Activated CD8-positive, alpha-beta T cell treated with anti-CD3 and anti-CD28 coated beads, Interleukin-2, amount 10 ng/mL, durations not matched to agents 7 days and 5 days (primary cell): ENCODE measurements around the gene BSN. TPM values are rescaled to one million over a fixed set of nuclear protein-coding genes. Genes with fewer than 3 reads are reported as not detected.

ENCODE experiments used
- ATAC-seq: fragments of 150-1000 bp; cut with Tn5 transposase; one replicate; pipeline ENCODE4 v1.10.0; 2021; ENCODE audit warnings: moderate library complexity
- CTCF ChIA-PET: fragments of 350-600 bp; sonication (Branson Sonifier 250); formaldehyde crosslinking; loops from one replicate; lab custom pipeline; 2021; ENCODE audit warnings: antibody characterized with exemption; lab: Charles Lee
- POLR2A ChIA-PET: fragments of 350-600 bp; sonication (Branson Sonifier 250); formaldehyde crosslinking; loops from one replicate; lab custom pipeline; 2021; ENCODE audit warnings: antibody characterized with exemption; lab: Charles Lee
- DNase-seq: peaks from one replicate; pipeline ENCODE4 v3.0.0-alpha.2; 2020
- H3K27ac Mint-ChIP-seq: one replicate; pipeline ENCODE4 v1.8.0; 2021; ENCODE audit warnings: mild to moderate bottlenecking, mixed read lengths
- H3K27me3 Mint-ChIP-seq: one replicate; pipeline ENCODE4 v1.8.0; 2021; ENCODE audit warnings: low read depth, mixed read lengths
- H3K36me3 Mint-ChIP-seq: one replicate; pipeline ENCODE4 v1.8.0; 2021; ENCODE audit warnings: low read depth, mixed read lengths
- H3K4me1 Mint-ChIP-seq: one replicate; pipeline ENCODE4 v1.8.0; 2021; ENCODE audit warnings: low read depth, mixed read lengths
- H3K4me3 Mint-ChIP-seq: one replicate; pipeline ENCODE4 v1.8.0; 2021; ENCODE audit warnings: mild to moderate bottlenecking, mixed read lengths
- H3K9me3 Mint-ChIP-seq: one replicate; pipeline ENCODE4 v1.8.0; 2022; ENCODE audit warnings: mixed read lengths; ENCODE audit not compliant: insufficient read depth
- total RNA-seq, 2 experiments: library from RNA; stranded (reverse); gene quantifications; one replicate each; pipeline ENCODE4 v1.2.3, GENCODE V29; 2021

The BSN gene
- total RNA-seq, 2 experiments from 2014 or later, result 0.05 to 0.34 TPM

- CTCF ChIA-PET, result interaction anchor here (1.4 to 3.1 kb wide), 3 partner anchors 11 to 174 kb away, joined by 3 to 19 read pairs (median 4); no protein-coding TSS in a partner anchor
- H3K27ac Mint-ChIP-seq, result no peak overlapping the region
- no peaks in the 10 kb centered on the region for H3K9me3 Mint-ChIP-seq
- POLR2A ChIA-PET, result interaction anchor here (1.5 to 1.6 kb wide), 2 partner anchors 8 to 10 kb away, joined by 4 to 13 read pairs; partner anchors contain the start of gene GMPPB
- peaks cover 4% of the 10 kb centered on the region for H3K36me3 Mint-ChIP-seq
- no peak for DNase-seq
- no peak for ATAC-seq
- H3K4me1 Mint-ChIP-seq, result peaks cover 35% of the 10 kb centered on the region
- H3K4me3 Mint-ChIP-seq, result no peak overlapping the region
- H3K27me3 Mint-ChIP-seq, result no peaks in the 10 kb centered on the region
These were observed 159.2 kb downstream of the BSN start for GRCh38 chr3:49713336-49714105.

- no peak for ATAC-seq
- H3K27me3 Mint-ChIP-seq, result no peaks in the 10 kb centered on the region
- H3K27ac Mint-ChIP-seq, result no peak overlapping the region
These were observed 160.7 kb downstream of the BSN start for GRCh38 chr3:49714728-49715550.

GRCh38 chr3:49715611-49716121 lies 161.4 kb downstream of the BSN start:
- DNase-seq, result no peak
- ChIA-PET CTCF (no interaction called here), POLR2A (no interaction called here)
- no peak overlapping the region for H3K4me3 Mint-ChIP-seq
- H3K27ac Mint-ChIP-seq, result no peak overlapping the region
- H3K4me1 Mint-ChIP-seq, result peaks cover 52% of the 10 kb centered on the region
- no peaks in the 10 kb centered on the region for H3K27me3 Mint-ChIP-seq
- no peak for ATAC-seq
- peaks cover 14% of the 10 kb centered on the region for H3K36me3 Mint-ChIP-seq
- H3K9me3 Mint-ChIP-seq, result no peaks in the 10 kb centered on the region

More at GRCh38 chr3:49714728-49715550, 160.7 kb downstream of the BSN start:
- no peaks in the 10 kb centered on the region for H3K9me3 Mint-ChIP-seq
- H3K36me3 Mint-ChIP-seq, result peaks cover 9% of the 10 kb centered on the region
- DNase-seq, result no peak
- ChIA-PET POLR2A (interaction anchor here (0.6 kb wide), 1 partner anchor 14 kb away, joined by 3 read pairs; no protein-coding TSS in a partner anchor), CTCF (interaction anchor here (0.7 kb wide), 1 partner anchor 175 kb away, joined by 3 read pairs; no protein-coding TSS in a partner anchor)
- H3K4me3 Mint-ChIP-seq, result no peak overlapping the region
- peaks cover 47% of the 10 kb centered on the region for H3K4me1 Mint-ChIP-seq

- ChIA-PET CTCF (no interaction called here), POLR2A (no interaction called here)
- Mint-ChIP-seq H3K27me3 (no peaks in the 10 kb centered on the region), H3K27ac (no peak overlapping the region), H3K9me3 (no peaks in the 10 kb centered on the region), H3K36me3 (peaks cover 19% of the 10 kb centered on the region), H3K4me1 (peaks cover 47% of the 10 kb centered on the region), H3K4me3 (no peak overlapping the region)
- ATAC-seq, result no peak
- DNase-seq, result no peak
These were observed 161.9 kb downstream of the BSN start for GRCh38 chr3:49716169-49716568.

- Mint-ChIP-seq H3K27me3 (no peaks in the 10 kb centered on the region), H3K4me1 (peaks cover 41% of the 10 kb centered on the region), H3K4me3 (no peak overlapping the region), H3K9me3 (no peaks in the 10 kb centered on the region), H3K36me3 (peaks cover 22% of the 10 kb centered on the region), H3K27ac (no peak overlapping the region)
- CTCF ChIA-PET, result no interaction called here
- POLR2A ChIA-PET, result interaction anchor here (1.1 kb wide), 1 partner anchor 39 kb away, joined by 3 read pairs; no protein-coding TSS in a partner anchor
- ATAC-seq (no peak), DNase-seq (no peak)
These were observed 162.5 kb downstream of the BSN start for GRCh38 chr3:49716691-49717210.

GRCh38 chr3:49717211-49717958 lies 163.1 kb downstream of the BSN start:
- Mint-ChIP-seq H3K9me3 (no peaks in the 10 kb centered on the region), H3K4me1 (peaks cover 38% of the 10 kb centered on the region), H3K27me3 (no peaks in the 10 kb centered on the region), H3K27ac (no peak overlapping the region), H3K4me3 (no peak overlapping the region), H3K36me3 (peaks cover 28% of the 10 kb centered on the region)
- no peak for ATAC-seq
- no peak for DNase-seq
- ChIA-PET CTCF (no interaction called here), POLR2A (interaction anchor here (1.1 kb wide), 1 partner anchor 39 kb away, joined by 3 read pairs; no protein-coding TSS in a partner anchor)

GRCh38 chr3:49717959-49718857 lies 163.9 kb downstream of the BSN start:
- ATAC-seq (no peak), DNase-seq (no peak)
- Mint-ChIP-seq H3K27ac (peak overlapping the region; percentile 84), H3K4me1 (peaks cover 36% of the 10 kb centered on the region), H3K4me3 (peak overlapping the region; percentile 73), H3K9me3 (no peaks in the 10 kb centered on the region), H3K36me3 (peaks cover 34% of the 10 kb centered on the region), H3K27me3 (no peaks in the 10 kb centered on the region)
- CTCF ChIA-PET, result interaction anchor here (1.0 to 2.2 kb wide), 11 partner anchors 10 to 188 kb away, joined by 3 to 11 read pairs (median 4); partner anchors contain the start of genes IP6K1 and UBA7
- POLR2A ChIA-PET, result interaction anchor here (0.9 to 1.5 kb wide), 5 partner anchors 15 to 179 kb away, joined by 3 to 4 read pairs (median 4); no protein-coding TSS in a partner anchor

GRCh38 chr3:49718858-49719213 lies 164.6 kb downstream of the BSN start:
- peak overlapping the region; percentile 73 for H3K4me3 Mint-ChIP-seq
- H3K27me3 Mint-ChIP-seq, result no peaks in the 10 kb centered on the region
- peaks cover 34% of the 10 kb centered on the region for H3K4me1 Mint-ChIP-seq
- ATAC-seq, result no peak
- ChIA-PET POLR2A (interaction anchor here (0.9 to 1.5 kb wide), 6 partner anchors 15 to 179 kb away, joined by 3 to 4 read pairs (median 4); partner anchors contain the start of gene IP6K1), CTCF (interaction anchor here (0.6 to 2.2 kb wide), 14 partner anchors 11 to 188 kb away, joined by 3 to 11 read pairs (median 4); partner anchors contain the start of genes INKA1, IP6K1 and UBA7)
- peak overlapping the region; percentile 84 for H3K27ac Mint-ChIP-seq
- no peaks in the 10 kb centered on the region for H3K9me3 Mint-ChIP-seq
- peaks cover 37% of the 10 kb centered on the region for H3K36me3 Mint-ChIP-seq
- DNase-seq, result peak; percentile 35

- no peaks in the 10 kb centered on the region for H3K27me3 Mint-ChIP-seq
- DNase-seq (peak; percentile 93), ATAC-seq (peak; percentile 71)
- H3K9me3 Mint-ChIP-seq, result no peaks in the 10 kb centered on the region
- H3K36me3 Mint-ChIP-seq, result peaks cover 37% of the 10 kb centered on the region
- peak within 1 kb of the TSS; percentile 73 for H3K4me3 Mint-ChIP-seq
- POLR2A ChIA-PET, result interaction anchor here (0.6 to 1.5 kb wide), 6 partner anchors 16 to 180 kb away, joined by 3 to 4 read pairs (median 3); partner anchors contain the start of gene IP6K1
- peak within 1 kb of the TSS; percentile 84 for H3K27ac Mint-ChIP-seq
- CTCF ChIA-PET, result interaction anchor here (0.6 to 2.2 kb wide), 16 partner anchors 11 to 187 kb away, joined by 3 to 11 read pairs (median 4); partner anchors contain the start of genes INKA1, IP6K1 and UBA7
- H3K4me1 Mint-ChIP-seq, result peaks cover 34% of the 10 kb centered on the region
These were observed 165.1 kb downstream of the BSN start, which contains the start of gene AMIGO3 for GRCh38 chr3:49719214-49719884. Gene AMIGO3, minus strand, starts transcription at chr3:49719684. Its CDS starts 219 bp downstream, at chr3:49719465.
